H9 (cell line): ENCODE measurements around the gene NUDT7. TPM values are rescaled to one million over a fixed set of nuclear protein-coding genes. Genes with fewer than 3 reads are reported as not detected.

Experiments
- DNase-seq: peaks from one replicate; pipeline ENCODE4 v3.0.0-alpha.2; 2017
- H2AFZ ChIP-seq: one replicate; pipeline ENCODE4 v1.6.1; 2013; ENCODE audit warnings: mild to moderate bottlenecking, low read length, control low read depth, moderate library complexity
- H2AK5ac ChIP-seq: 2 replicates; pipeline ENCODE4 v1.6.1; 2013; ENCODE audit warnings: low read length, control low read depth, mixed read lengths; ENCODE audit not compliant: insufficient read length
- H2BK120ac ChIP-seq: one replicate; pipeline ENCODE4 v1.6.1; 2013; ENCODE audit warnings: low read depth, mild to moderate bottlenecking, low read length, control low read depth, inconsistent platforms; ENCODE audit not compliant: poor library complexity, severe bottlenecking
- H2BK12ac ChIP-seq: 2 replicates; pipeline ENCODE4 v1.6.1; 2013; ENCODE audit warnings: low read length, control low read depth, mixed read lengths, low read depth; ENCODE audit not compliant: insufficient read length
- H2BK15ac ChIP-seq: 2 replicates; pipeline ENCODE4 v1.6.1; 2013; ENCODE audit warnings: low read depth, low read length, control low read depth
- H2BK20ac ChIP-seq: one replicate; pipeline ENCODE4 v1.6.1; 2013; ENCODE audit warnings: low read depth, mild to moderate bottlenecking, low read length, control low read depth, inconsistent platforms; ENCODE audit not compliant: poor library complexity, severe bottlenecking
- H2BK5ac ChIP-seq: 2 replicates; pipeline ENCODE4 v1.6.1; 2013; ENCODE audit warnings: low read length, control low read depth, mixed read lengths; ENCODE audit not compliant: insufficient read length
- H3K14ac ChIP-seq: 2 replicates; pipeline ENCODE4 v1.6.1; 2013; ENCODE audit warnings: low read length, control low read depth; ENCODE audit not compliant: insufficient read depth
- H3K18ac ChIP-seq: 2 replicates; pipeline ENCODE4 v1.6.1; 2013; ENCODE audit warnings: low read depth, mild to moderate bottlenecking, mixed read lengths, low read length, control low read depth; ENCODE audit not compliant: insufficient read length
- H3K23ac ChIP-seq: 2 replicates; pipeline ENCODE4 v1.6.1; 2013; ENCODE audit warnings: low read length, control low read depth, mixed read lengths, low read depth; ENCODE audit not compliant: insufficient read length
- H3K23me2 ChIP-seq: 2 replicates; pipeline ENCODE4 v1.6.1; 2013; ENCODE audit warnings: low read depth, mild to moderate bottlenecking, mixed read lengths, low read length, control low read depth; ENCODE audit not compliant: insufficient read length, poor library complexity, severe bottlenecking
- H3K27ac ChIP-seq: 2 replicates; pipeline ENCODE4 v1.5.1; 2013; ENCODE audit warnings: low read length, control low read depth, mixed read lengths, low read depth; ENCODE audit not compliant: insufficient read length
- H3K27me3 ChIP-seq: 2 replicates; pipeline ENCODE4 v1.6.1; 2013; ENCODE audit warnings: low read length, control low read depth, inconsistent platforms; ENCODE audit not compliant: insufficient read depth
- H3K4ac ChIP-seq: 2 replicates; pipeline ENCODE4 v1.6.1; 2013; ENCODE audit warnings: low read depth, mild to moderate bottlenecking, control low read depth, inconsistent platforms, low read length, moderate library complexity
- H3K4me1 ChIP-seq: 2 replicates; pipeline ENCODE4 v1.6.1; 2013; ENCODE audit warnings: low read length, control low read depth, inconsistent platforms; ENCODE audit not compliant: insufficient read depth
- H3K4me2 ChIP-seq: 2 replicates; pipeline ENCODE4 v1.6.1; 2013; ENCODE audit warnings: low read length, control low read depth, mixed read lengths; ENCODE audit not compliant: insufficient read length, insufficient read depth
- H3K56ac ChIP-seq: 2 replicates; pipeline ENCODE4 v1.6.1; 2013; ENCODE audit warnings: low read depth, mild to moderate bottlenecking, mixed read lengths, low read length, control low read depth; ENCODE audit not compliant: insufficient read length
- H3K79me1 ChIP-seq: 2 replicates; pipeline ENCODE4 v1.6.1; 2013; ENCODE audit warnings: low read depth, mild to moderate bottlenecking, moderate library complexity, low read length, control low read depth, inconsistent platforms; ENCODE audit not compliant: insufficient read depth, poor library complexity, severe bottlenecking
- H3K79me2 ChIP-seq: 2 replicates; pipeline ENCODE4 v1.6.1; 2013; ENCODE audit warnings: low read length, control low read depth, inconsistent platforms; ENCODE audit not compliant: insufficient read depth
- H3K9ac ChIP-seq: 2 replicates; pipeline ENCODE4 v1.6.1; 2013; ENCODE audit warnings: low read length, control low read depth, mixed read lengths; ENCODE audit not compliant: insufficient read length; ENCODE audit errors: extremely low read depth
- H3K9me3 ChIP-seq: one replicate; pipeline ENCODE4 v1.6.1; 2013; ENCODE audit warnings: low read depth, low read length, inconsistent platforms; ENCODE audit not compliant: control insufficient read depth
- H3T11ph ChIP-seq: one replicate; pipeline ENCODE4 v1.6.1; 2013; ENCODE audit warnings: mild to moderate bottlenecking, low read length, control low read depth, inconsistent platforms
- H4K20me1 ChIP-seq: one replicate; pipeline ENCODE4 v1.6.1; 2013; ENCODE audit not compliant: control insufficient read depth, insufficient read length, insufficient read depth
- H4K5ac ChIP-seq: 2 replicates; pipeline ENCODE4 v1.6.1; 2013; ENCODE audit warnings: low read depth, mild to moderate bottlenecking, mixed read lengths, low read length, control low read depth; ENCODE audit not compliant: insufficient read length
- H4K8ac ChIP-seq: replicated peaks from 2 replicates; pipeline ENCODE4 v1.6.1; 2013; ENCODE audit warnings: low read length, control low read depth, mixed read lengths, low read depth; ENCODE audit not compliant: insufficient read length
- H4K91ac ChIP-seq: 2 replicates; pipeline ENCODE4 v1.6.1; 2013; ENCODE audit warnings: low read depth, mild to moderate bottlenecking, moderate library complexity, mixed read lengths, low read length, control low read depth; ENCODE audit not compliant: insufficient read length
- H3K27ac Mint-ChIP-seq, 3 experiments: 2 replicates in 2 of 3; 3 replicates in 1 of 3; pipeline ENCODE4 v1.8.0; 2020 to 2021; ENCODE audit warnings: mixed read lengths in 3 of 3, mild to moderate bottlenecking in 1 of 3, moderate library complexity in 1 of 3
- H3K27me3 Mint-ChIP-seq: 2 replicates; pipeline ENCODE4 v1.8.0; 2021; ENCODE audit warnings: low read depth, mild to moderate bottlenecking, moderate library complexity, mixed read lengths
- H3K36me3 Mint-ChIP-seq, 3 experiments: 2 replicates in 2 of 3; 3 replicates in 1 of 3; pipeline ENCODE4 v1.8.0; 2020 to 2021; ENCODE audit warnings: low read depth in 3 of 3, mixed read lengths in 3 of 3; ENCODE audit not compliant: insufficient read depth in 1 of 3
- H3K4me1 Mint-ChIP-seq, 2 experiments: 2 replicates each; pipeline ENCODE4 v1.8.0; 2020; ENCODE audit warnings: mixed read lengths in 2 of 2
- H3K4me3 Mint-ChIP-seq, 2 experiments: 2 replicates in 1 of 2; 3 replicates in 1 of 2; pipeline ENCODE4 v1.8.0; 2020 to 2021; ENCODE audit warnings: mild to moderate bottlenecking in 2 of 2, mixed read lengths in 2 of 2, moderate library complexity in 1 of 2
- H3K9me3 Mint-ChIP-seq, 2 experiments: 2 replicates in 1 of 2; 3 replicates in 1 of 2; pipeline ENCODE4 v1.8.0; 2020; ENCODE audit warnings: mild to moderate bottlenecking in 2 of 2, mixed read lengths in 2 of 2, moderate library complexity in 1 of 2
- WGBS: extraction: QIAGEN DNeasy Blood & Tissue Kit; methylation state at CpG from one replicate; pipeline ENCODE4 v1.1.7; 2013; ENCODE audit warnings: missing lambda C conversion rate, low lambda C conversion rate, mixed read lengths; ENCODE audit not compliant: insufficient read length; ENCODE audit errors: extremely low coverage; 5-methylcytosine and 5-hydroxymethylcytosine counted together
- total RNA-seq: library from RNA; stranded (reverse); gene quantifications from 2 replicates; pipeline ENCODE4 v1.2.1, GENCODE V29; 2021
- TF ChIP-seq, protein P1 (sequence below): fragments of 200-600 bp; sonication (generic); conservative IDR thresholded peaks from 3 replicates; pipeline ENCODE4 v1.8.0; 2021; ENCODE audit warnings: antibody characterized with exemption, mild to moderate bottlenecking

Gene NUDT7
- total RNA-seq, 1 experiment from 2014 or later, result 6.8 TPM

DNA sequence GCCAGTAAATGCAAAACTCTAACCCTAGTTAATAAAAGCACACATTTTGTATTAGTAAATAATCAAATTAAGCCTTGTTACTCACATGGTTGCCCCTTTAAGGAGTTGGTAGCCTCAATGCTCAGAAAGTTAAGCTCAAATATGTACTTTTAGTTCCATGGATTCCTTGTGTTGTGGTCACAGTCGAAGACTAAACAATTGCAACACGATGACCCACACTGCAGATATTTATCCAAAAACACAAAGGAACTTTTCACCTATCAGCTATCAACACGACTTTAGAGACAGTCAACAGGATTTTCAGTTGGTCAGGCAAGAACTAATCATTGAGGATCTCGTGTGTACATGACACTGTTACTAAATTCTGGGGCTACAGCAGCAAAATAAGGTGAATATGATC, 47.4 kb upstream of the NUDT7 start:
- Histone ChIP-seq H3K4ac (no peak overlapping the region), H2BK5ac (no peak overlapping the region), H3K79me1 (no peaks in the 10 kb centered on the region), H3K9ac (no peak overlapping the region), H3K23ac (no peak overlapping the region), H3K14ac (no peak overlapping the region), H3K18ac (no peak overlapping the region), H4K91ac (no peak overlapping the region), H2AK5ac (no peak overlapping the region), H4K5ac (no peak overlapping the region), H2BK120ac (no peak overlapping the region), H4K20me1 (no peaks in the 10 kb centered on the region), H3K4me2 (no peak overlapping the region), H2BK20ac (no peak overlapping the region), H3T11ph (no peak overlapping the region), H3K23me2 (no peaks in the 10 kb centered on the region), H3K27ac (no peak overlapping the region), H3K27me3 (no peaks in the 10 kb centered on the region), H2AFZ (no peak overlapping the region), H3K56ac (no peak overlapping the region), H3K9me3 (no peaks in the 10 kb centered on the region), H4K8ac (no peak overlapping the region), H3K4me1 (peaks cover 1% of the 10 kb centered on the region; the same call in 1 of the 2 replicates), H3K79me2 (no peaks in the 10 kb centered on the region), H2BK15ac (no peak overlapping the region), H2BK12ac (no peak overlapping the region)
- Mint-ChIP-seq H3K4me1 (no peaks in the 10 kb centered on the region; a peak in 3 of 4 replicates), H3K27ac (no peak overlapping the region), H3K36me3 (no peaks in the 10 kb centered on the region), H3K27me3 (peaks cover under 1% of the 10 kb centered on the region; the same call in 1 of the 2 replicates), H3K9me3 (no peaks in the 10 kb centered on the region), H3K4me3 (no peak overlapping the region)
- no CpG with 5 or more reads among the region's 4 CpGs for WGBS
- DNase-seq, result no peak
- TF ChIP-seq, protein P1, sequence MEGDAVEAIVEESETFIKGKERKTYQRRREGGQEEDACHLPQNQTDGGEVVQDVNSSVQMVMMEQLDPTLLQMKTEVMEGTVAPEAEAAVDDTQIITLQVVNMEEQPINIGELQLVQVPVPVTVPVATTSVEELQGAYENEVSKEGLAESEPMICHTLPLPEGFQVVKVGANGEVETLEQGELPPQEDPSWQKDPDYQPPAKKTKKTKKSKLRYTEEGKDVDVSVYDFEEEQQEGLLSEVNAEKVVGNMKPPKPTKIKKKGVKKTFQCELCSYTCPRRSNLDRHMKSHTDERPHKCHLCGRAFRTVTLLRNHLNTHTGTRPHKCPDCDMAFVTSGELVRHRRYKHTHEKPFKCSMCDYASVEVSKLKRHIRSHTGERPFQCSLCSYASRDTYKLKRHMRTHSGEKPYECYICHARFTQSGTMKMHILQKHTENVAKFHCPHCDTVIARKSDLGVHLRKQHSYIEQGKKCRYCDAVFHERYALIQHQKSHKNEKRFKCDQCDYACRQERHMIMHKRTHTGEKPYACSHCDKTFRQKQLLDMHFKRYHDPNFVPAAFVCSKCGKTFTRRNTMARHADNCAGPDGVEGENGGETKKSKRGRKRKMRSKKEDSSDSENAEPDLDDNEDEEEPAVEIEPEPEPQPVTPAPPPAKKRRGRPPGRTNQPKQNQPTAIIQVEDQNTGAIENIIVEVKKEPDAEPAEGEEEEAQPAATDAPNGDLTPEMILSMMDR, result no peak
